GM18858 (cell line): ENCODE results near the gene NVL.
A peak's percentile ranks its signal among the peaks of the same experiment; 100 is the strongest.
"Not testable (repeated sequence)": the region's sequence is repeated elsewhere in the genome, so short reads cannot be mapped to it uniquely, and the experiment has no call there.

Experiments used
- ATAC-seq: cut with Tn5 transposase; IDR thresholded peaks from one replicate; pipeline ENCODE4 v1.9.1; 2021; ENCODE audit not compliant: unreplicated experiment

Gene NVL

DNA sequence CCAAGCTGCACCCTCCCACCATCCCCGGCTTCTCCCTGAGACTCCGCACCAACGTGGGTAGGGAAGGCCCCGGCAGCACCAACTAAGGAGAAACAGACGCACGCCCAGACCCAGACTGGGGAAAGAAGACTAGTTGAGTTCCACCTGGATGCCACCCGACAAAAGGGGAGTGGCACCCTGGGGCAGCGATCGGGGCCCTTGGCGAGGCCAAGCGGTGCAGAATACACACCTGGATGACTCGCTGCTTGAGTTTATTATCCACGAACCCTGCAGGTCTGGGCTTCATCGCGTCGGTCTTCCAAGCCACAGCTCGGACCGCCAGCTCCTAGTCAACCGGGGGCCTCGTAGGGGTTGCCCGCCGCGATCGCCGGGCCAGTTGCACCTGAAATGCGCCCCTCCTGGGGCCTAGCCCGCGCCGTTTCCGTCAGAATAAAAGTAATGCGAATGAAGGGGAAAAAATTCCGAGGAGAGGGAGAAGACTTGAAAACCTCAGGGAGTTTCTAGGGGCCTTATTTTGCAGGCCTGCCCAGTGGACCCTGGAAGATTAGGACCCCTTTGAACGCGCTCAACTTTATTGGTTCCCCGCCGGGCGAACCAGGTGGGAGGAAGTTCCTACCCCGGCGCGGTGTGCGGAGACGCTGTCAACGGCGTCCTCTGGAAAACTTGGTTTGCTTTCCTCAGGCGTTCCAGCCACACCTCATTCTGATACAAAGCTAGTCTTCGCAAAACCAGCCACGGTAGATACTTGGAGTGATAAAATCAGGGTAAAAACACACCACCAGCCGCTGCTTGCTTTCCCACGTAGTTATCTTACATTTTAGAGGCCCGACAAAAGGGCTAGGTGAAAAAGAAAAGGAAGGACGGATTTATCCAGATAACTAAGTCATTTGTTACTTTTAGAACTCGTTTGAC is at the start of gene NVL:
Gene NVL (minus strand): TSS at position 331 of the 912 bp plus-strand sequence. CDS start 45 bp downstream, at position 286.
- peak; percentile 53 for ATAC-seq

GRCh38 chr1:224378855-224379631 is 49.1 kb upstream of the NVL start:
- no peak for ATAC-seq

- ATAC-seq: peak; percentile 68
Observed at GRCh38 chr1:224377676-224378006, 47.7 kb upstream of the NVL start.

DNA sequence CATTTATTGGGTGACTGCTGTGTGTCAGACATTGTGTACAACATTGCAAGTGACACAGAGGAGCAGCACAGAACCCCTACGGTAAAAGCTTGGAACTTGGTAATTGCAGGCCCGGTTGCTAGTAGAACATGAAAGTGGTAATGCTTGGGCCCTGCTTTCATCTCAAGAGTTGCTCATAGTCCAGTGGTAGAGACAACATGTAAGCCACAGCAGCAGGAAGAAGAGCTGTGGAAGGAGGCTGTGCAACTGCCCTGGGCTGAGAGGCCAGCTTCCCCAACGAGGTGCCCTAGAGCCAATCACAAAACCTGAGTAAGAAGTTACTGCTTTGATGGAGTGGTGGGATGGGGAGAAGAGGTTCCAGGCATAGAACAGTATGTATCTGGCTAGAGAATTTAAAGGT is 45.1 kb upstream of the NVL start:
- no peak for ATAC-seq

- ATAC-seq: no peak
Observed at GRCh38 chr1:224373008-224373590, 43.1 kb upstream of the NVL start.

DNA sequence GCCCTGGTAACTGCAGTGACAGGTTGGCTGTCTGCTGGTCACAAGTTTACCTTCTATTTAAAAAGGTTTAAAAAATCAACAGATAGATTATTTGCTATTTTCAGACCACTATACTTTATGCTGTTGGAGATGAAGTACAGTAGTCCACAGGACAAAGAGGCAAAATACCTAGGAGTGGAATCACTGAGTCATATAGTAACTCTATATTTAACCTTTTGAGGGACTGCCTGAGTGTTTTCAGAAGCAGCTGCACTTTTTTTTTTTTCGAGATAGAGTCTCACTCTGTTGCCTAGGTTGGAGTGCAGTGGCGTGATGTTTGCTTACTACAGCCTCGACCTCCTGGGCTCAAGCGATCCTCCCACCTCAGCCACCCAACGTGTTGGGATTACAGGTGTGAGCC is 38.4 kb upstream of the NVL start:
- peak; percentile 93 for ATAC-seq

- ATAC-seq: no peak
Observed at GRCh38 chr1:224359207-224359606, 29.2 kb upstream of the NVL start.

DNA sequence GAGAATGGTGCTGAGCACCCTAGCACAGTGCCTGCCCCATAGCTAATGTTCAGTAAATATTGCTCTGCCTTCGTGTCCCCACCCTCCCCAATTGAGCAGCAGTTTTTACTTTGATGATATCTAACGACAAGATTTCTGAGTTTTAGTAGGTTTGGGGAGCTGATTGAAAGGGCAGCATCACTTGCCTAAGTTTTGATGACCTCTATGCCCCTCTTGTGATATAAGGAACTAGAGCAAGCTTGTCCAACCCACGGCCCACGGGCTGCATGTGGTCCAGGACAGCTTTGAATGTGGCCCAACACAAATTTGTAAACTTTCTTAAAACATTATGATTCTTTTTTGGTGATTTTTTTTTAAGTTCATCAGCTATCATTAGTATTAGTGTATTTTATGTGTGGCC is 28.3 kb upstream of the NVL start:
- no peak for ATAC-seq

GRCh38 chr1:224357626-224358124 is 27.7 kb upstream of the NVL start:
- ATAC-seq: no peak

DNA sequence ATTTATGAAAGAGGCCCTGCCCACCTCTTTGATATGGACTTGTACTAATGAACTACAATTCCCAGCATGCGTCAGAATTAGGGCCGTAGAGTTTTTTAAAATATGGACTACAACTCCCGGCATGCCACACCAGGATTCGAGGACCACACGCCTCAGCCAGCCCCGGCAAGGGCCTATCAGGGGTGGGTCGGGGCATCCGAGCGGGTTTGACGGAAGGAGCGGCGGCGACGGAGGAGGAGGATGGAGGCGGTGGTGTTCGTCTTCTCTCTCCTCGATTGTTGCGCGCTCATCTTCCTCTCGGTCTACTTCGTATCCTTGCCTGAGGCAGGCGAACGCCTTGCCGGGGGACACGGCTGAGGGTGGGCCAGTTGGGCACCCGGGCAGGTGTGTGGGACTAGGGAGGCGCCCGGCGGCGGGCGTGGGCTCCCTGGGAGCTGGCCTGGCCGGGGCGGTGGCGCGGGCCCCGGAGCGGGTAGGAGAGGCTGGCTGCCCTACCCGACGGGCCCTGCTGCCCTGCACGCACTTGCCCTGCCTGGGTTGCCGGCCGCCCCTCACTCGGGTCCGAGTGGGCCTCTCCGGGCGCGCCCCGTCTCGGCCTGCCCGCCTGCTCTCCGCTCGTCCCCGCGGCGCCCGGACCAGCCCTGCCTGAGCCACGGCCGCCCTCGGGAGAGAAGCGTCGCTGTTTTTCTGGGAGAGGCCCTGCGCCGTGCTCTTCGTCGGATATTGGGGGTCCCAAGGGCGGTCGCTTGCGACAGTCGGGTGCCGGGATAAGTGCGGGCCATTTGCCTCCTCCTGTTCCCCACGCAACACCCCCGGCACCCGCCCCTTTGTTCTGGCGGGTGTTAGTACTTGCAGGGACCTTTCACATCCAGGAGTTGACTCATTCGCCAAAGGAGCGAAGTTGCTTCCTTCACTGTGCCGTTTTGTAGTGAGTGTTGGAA is 27.0 kb upstream of the NVL start, which contains the start of gene CNIH4:
Gene CNIH4 (plus strand): TSS at position 195 of the 941 bp plus-strand sequence. CDS start 46 bp downstream, at position 241.
- ATAC-seq: peak; percentile 98

DNA sequence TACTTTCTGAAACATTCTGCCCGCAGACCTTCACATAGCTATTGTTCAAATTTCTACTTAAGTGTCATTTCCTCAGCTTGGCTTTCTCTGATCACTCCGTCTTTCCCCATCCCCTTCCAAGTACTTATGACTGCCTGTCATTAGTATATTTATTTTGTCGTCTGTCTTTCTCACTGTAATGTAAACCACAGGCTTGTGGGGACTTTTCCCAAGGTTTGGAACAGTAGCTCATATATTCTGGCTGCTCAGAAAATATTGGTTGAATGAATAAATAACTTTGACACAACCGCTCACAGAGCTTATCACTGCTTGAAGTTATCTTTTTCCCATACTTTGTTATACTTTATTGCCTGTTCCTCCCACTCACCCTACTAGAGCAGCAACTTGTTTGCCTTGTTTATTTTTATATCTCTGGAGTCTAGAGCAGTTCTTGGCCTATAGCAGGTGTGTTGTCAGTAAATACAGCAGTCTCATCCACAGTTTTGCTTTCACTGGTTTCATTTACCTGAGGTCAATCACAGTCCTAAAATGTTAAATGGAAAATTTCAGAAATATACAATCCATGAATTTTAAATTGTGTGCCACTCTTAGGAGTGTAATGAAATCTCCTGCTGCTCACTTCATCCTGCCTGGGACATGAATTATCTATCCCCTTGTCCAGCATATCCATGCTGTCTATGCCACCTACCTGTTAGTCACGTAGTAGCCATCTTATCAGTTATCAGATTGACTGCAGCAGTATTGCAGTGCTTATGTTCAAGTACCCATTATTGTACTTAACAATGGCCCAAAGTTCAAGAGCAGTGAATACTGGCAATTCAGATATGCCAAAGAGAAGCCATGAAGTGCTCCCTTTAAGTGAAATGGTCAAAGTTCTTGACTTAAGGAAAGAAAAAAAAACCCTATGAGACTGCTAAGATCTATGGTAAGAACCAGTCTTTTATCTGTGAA is 24.3 kb upstream of the NVL start:
- ATAC-seq: no peak

GRCh38 chr1:224352436-224353085 is 22.6 kb upstream of the NVL start:
- not testable (repeated sequence) for ATAC-seq

GRCh38 chr1:224349716-224350115 is 19.7 kb upstream of the NVL start:
- not testable (repeated sequence) for ATAC-seq

- no peak for ATAC-seq
Observed at GRCh38 chr1:224348137-224348536, 18.2 kb upstream of the NVL start.

GRCh38 chr1:224343679-224344078 is 13.7 kb upstream of the NVL start:
- ATAC-seq: no peak

DNA sequence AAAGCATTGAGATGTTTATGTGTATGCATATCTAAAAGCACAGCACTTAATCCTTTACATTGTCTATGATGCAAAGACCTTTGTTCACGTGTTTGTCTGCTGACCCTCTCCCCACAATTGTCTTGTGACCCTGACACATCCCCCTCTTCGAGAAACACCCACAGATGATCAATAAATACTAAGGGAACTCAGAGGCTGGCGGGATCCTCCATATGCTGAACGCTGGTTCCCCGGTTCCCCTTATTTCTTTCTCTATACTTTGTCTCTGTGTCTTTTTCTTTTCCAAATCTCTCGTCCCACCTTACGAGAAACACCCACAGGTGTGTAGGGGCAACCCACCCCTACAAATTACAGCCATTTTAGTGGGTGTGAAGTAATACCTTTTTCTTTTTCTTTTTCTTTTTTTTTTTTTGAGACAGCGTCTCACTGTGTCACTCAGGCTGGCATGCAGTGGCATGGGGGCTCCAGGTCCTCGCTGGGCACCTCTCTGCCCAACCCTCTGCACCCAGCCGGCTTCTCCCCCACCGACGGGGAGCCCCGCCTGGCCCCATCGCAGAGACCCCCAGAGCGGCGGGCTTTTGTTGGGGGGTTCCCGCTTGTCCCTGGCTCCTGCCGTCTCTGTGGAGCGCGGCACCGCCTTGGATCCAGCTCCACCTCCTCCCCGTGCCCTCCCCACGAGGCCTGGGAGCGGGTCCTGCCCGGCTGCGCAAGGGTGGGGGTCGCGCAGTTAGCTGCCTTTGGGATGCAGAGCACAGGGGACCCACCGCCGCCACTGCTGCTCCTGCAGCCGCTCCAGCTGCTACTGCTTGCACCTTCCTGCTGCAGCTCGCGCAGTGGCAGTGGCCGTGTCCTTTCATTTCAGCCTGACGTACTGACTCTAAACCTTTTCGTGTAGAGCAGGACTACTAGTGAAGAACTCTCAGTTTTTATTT is 10.7 kb upstream of the NVL start:
- ATAC-seq: peak; percentile 51

DNA sequence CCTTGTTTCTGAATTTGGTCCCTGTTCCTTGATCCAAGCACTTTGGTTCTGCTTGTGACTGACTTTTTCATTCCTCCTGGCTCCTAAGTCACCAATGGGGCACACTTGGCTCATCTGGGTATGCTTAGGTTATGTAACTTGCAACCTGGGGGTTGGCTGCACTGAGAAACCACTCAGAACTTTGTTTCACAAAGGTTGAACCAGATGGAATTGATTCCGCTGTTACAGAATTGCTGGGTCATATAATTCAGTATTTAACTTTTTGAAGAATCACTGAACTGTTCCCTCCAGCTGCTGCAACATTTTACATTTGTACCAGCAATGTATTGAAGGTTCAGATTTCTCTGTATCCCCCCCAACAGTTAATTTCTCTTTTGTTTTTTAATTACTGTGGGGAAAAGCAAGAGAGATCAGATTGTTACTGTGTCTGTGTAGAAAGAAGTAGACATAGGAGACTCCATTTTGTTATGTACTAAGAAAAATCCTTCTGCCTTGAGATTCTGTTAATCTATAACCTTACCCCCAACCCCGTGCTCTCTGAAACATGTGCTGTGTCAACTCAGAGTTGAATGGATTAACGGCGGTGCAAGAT is 9.6 kb upstream of the NVL start:
- ATAC-seq: no peak
